H1 (cell line): ENCODE measurements around the gene IRF5. TPM values are rescaled to one million over a fixed set of nuclear protein-coding genes. Genes with fewer than 3 reads are reported as not detected.
A peak's percentile ranks its signal among the peaks of the same experiment; 100 is the strongest.

Source experiments
- ASH2L ChIP-seq: fragments of 200-600, 300-600 bp; sonication (generic); IDR thresholded peaks from one replicate; pipeline ENCODE4 v1.7.1; 2017; ENCODE audit warnings: low read length
- BACH1 ChIP-seq: IDR thresholded peaks from 2 replicates; pipeline ENCODE4 v1.6.1; 2012; ENCODE audit warnings: low read length, improper control_type of control experiment
- EZH2 ChIP-seq: fragments of 200-600 bp; sonication (generic); IDR thresholded peaks from 2 replicates; pipeline ENCODE4 v1.7.1; 2012; ENCODE audit warnings: low read depth, mild to moderate bottlenecking, moderate library complexity, low read length, inconsistent platforms; ENCODE audit not compliant: severe bottlenecking
- FOSL1 ChIP-seq: IDR thresholded peaks from 2 replicates; pipeline ENCODE4 v1.6.1; 2011; ENCODE audit warnings: mild to moderate bottlenecking, low read depth, low read length, moderate library complexity; ENCODE audit not compliant: insufficient read depth
- HDAC6 ChIP-seq: IDR thresholded peaks from one replicate; pipeline ENCODE4 v1.7.1; 2012; ENCODE audit warnings: low read depth, mild to moderate bottlenecking, inconsistent platforms, low read length, moderate library complexity
- JUND ChIP-seq: IDR thresholded peaks from 2 replicates; pipeline ENCODE4 v1.6.1; 2011; ENCODE audit warnings: mild to moderate bottlenecking, improper control_type of control experiment, low read length
- KDM4A ChIP-seq: IDR thresholded peaks from one replicate; pipeline ENCODE4 v1.7.1; 2012; ENCODE audit warnings: low read depth, mild to moderate bottlenecking, moderate library complexity, low read length, inconsistent platforms; ENCODE audit not compliant: severe bottlenecking
- KDM5A ChIP-seq: fragments of 200-600 bp; IDR thresholded peaks from 2 replicates; pipeline ENCODE4 v1.7.1; 2012; ENCODE audit warnings: mild to moderate bottlenecking, low read length, inconsistent platforms, mixed read lengths
- NANOG ChIP-seq: IDR thresholded peaks from 2 replicates; pipeline ENCODE4 v1.6.1; 2011; ENCODE audit warnings: low read length, low read depth, mild to moderate bottlenecking, inconsistent platforms; ENCODE audit not compliant: insufficient read depth, poor library complexity, severe bottlenecking
- POU5F1 ChIP-seq: IDR thresholded peaks from 2 replicates; pipeline ENCODE4 v1.6.1; 2011; ENCODE audit warnings: low read depth, mild to moderate bottlenecking, low read length, moderate library complexity
- RNF2 ChIP-seq: fragments of 200-900, 300-1000 bp; sonication (generic); IDR thresholded peaks from 2 replicates; pipeline ENCODE4 v1.7.1; 2016; ENCODE audit warnings: borderline replicate concordance, low read depth, mild to moderate bottlenecking, antibody characterized with exemption, low read length; ENCODE audit not compliant: poor library complexity, severe bottlenecking; ENCODE audit errors: missing control alignments
- SAP30 ChIP-seq: fragments of 300-600 bp; sonication (generic); IDR thresholded peaks from 2 replicates; pipeline ENCODE4 v1.7.1; 2012; ENCODE audit warnings: low read length, moderate library complexity, mild to moderate bottlenecking, inconsistent platforms; ENCODE audit not compliant: insufficient read depth, insufficient replicate concordance
- SIN3A ChIP-seq, 2 experiments: IDR thresholded peaks in 1 of 2; conservative IDR thresholded peaks in 1 of 2; 2 replicates each; pipeline ENCODE4 v1.6.1; 2011 to 2012; ENCODE audit warnings: low read length in 2 of 2, improper control_type of control experiment in 1 of 2, low read depth in 1 of 2, mild to moderate bottlenecking in 1 of 2
- SIX5 ChIP-seq: IDR thresholded peaks from 2 replicates; pipeline ENCODE4 v1.6.1; 2011; ENCODE audit warnings: mild to moderate bottlenecking, low read depth, low read length
- SP1 ChIP-seq: IDR thresholded peaks from 2 replicates; pipeline ENCODE4 v1.6.1; 2011; ENCODE audit warnings: low read depth, low read length
- SP2 ChIP-seq: IDR thresholded peaks from 2 replicates; pipeline ENCODE4 v1.6.1; 2012; ENCODE audit warnings: mild to moderate bottlenecking, low read length, inconsistent platforms
- SUZ12 ChIP-seq: fragments of 200-600 bp; sonication (generic); IDR thresholded peaks from 2 replicates; pipeline ENCODE4 v1.6.1; 2012; ENCODE audit warnings: mild to moderate bottlenecking, inconsistent platforms, low read length, moderate library complexity, mixed read lengths
- TAF1 ChIP-seq: IDR thresholded peaks from 2 replicates; pipeline ENCODE4 v1.6.1; 2011; ENCODE audit warnings: mild to moderate bottlenecking, low read depth, low read length
- TAF7 ChIP-seq: optimal IDR thresholded peaks from 2 replicates; pipeline ENCODE3; 2011; ENCODE audit warnings: low read depth, mild to moderate bottlenecking, inconsistent platforms, low read length, moderate library complexity, borderline replicate concordance
- polyA plus RNA-seq, 7 experiments: library from polyadenylated mRNA; depleted of rRNA in 3 of 7; stranded (reverse) in 5 of 7; unstranded in 2 of 7; fragments of >200 nt in 5 of 7; fragments of 200-250 nt in 2 of 7; gene quantifications; 1 replicate in 5 of 7; 2 replicates in 1 of 7; 4 replicates in 1 of 7; pipeline versions ENCODE4 v1.2.1 to v1.2.3, GENCODE V29; 2011 to 2013; ENCODE audit warnings: missing spikeins in 2 of 7, mixed read lengths in 2 of 7
- total RNA-seq: library from RNA; stranded (reverse); fragmentation: NEBNext Ultra II Directional; extraction: Animal tissue kit (Norgen Biotek cat#: 25700); gene quantifications from 2 replicates; pipeline ENCODE4 v1.2.1, GENCODE V29; 2021
- TF ChIP-seq, protein P1 (sequence below): IDR thresholded peaks from 2 replicates; pipeline ENCODE4 v1.6.1; 2012; ENCODE audit warnings: low read length, inconsistent platforms
- TF ChIP-seq, protein P2 (sequence below): IDR thresholded peaks from 2 replicates; pipeline ENCODE4 v1.6.1; 2012; ENCODE audit warnings: inconsistent platforms

Gene IRF5
- total and polyA plus RNA-seq, 2 of the 8 experiments (the other 6 are each of a cell fraction or from before 2014, with no cell fraction given), result 0.28 to 1.1 TPM

DNA sequence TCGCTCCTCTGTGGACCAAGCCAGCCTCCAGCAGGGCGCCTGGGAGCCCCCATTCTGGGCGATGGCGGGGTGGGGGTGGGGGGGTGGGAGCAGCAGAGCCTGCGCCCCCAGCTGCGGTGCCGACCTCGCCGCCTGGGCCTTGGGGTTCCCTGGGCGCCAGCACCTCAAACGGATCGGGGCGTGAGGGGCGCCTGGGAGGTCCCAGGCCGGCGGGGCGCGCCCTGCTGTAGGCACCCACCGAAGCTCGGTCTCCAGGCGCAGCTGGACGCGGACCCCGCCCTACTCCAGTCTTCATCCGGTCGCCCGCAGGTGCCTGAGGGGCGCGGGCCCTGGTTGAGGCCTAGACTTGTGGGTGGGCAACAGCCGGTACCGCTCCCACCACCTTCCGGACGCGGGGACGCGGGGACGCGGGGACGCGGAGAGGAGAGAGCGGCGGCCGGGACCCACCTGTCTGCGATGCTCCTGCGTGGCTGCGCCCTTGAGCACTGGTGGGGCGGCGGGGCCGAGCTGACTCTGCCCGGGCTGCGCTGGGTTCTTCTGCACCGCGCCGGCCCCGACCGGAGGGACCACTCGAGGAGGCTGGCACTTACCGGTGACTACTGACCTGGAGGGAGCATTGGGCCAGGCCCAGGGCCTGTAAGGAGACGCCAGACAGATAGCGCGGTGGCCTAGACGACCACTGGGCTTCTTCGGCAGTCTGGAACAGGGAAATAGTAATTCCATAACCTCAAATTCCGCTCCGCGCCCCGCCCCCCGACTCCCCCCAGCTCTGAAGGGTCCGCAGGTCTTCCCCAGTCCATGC is 21.7 kb upstream of the IRF5 start (continued):
- no peak for TF ChIP-seq SIN3A (conservative IDR thresholded peaks at IDR 0.05 in 1 of 2, IDR thresholded peaks at IDR 0.05 in 1 of 2; ENCODE audit: low read depth in 1 of 2, low read length in 2 of 2)
- TF ChIP-seq SUZ12, result peak; percentile 77
- TF ChIP-seq TAF1, result peak; percentile 37; the same call in 1 of the 2 replicates
- TF ChIP-seq BACH1, result no peak
- TF ChIP-seq JUND, result no peak
- TF ChIP-seq EZH2, result peak; percentile 85
- no peak for TF ChIP-seq SAP30
- no peak for TF ChIP-seq TAF7
- TF ChIP-seq KDM5A, result no peak
- TF ChIP-seq FOSL1, result no peak
- TF ChIP-seq HDAC6, result no peak
- TF ChIP-seq SP2, result no peak
- TF ChIP-seq, protein P1, sequence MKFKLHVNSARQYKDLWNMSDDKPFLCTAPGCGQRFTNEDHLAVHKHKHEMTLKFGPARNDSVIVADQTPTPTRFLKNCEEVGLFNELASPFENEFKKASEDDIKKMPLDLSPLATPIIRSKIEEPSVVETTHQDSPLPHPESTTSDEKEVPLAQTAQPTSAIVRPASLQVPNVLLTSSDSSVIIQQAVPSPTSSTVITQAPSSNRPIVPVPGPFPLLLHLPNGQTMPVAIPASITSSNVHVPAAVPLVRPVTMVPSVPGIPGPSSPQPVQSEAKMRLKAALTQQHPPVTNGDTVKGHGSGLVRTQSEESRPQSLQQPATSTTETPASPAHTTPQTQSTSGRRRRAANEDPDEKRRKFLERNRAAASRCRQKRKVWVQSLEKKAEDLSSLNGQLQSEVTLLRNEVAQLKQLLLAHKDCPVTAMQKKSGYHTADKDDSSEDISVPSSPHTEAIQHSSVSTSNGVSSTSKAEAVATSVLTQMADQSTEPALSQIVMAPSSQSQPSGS, result no peak
- peak; percentile 58 for TF ChIP-seq ASH2L
- TF ChIP-seq NANOG, result no peak
- TF ChIP-seq POU5F1, result no peak
- TF ChIP-seq SIX5, result no peak
- peak; percentile 96 for TF ChIP-seq KDM4A
- TF ChIP-seq RNF2, result peak; percentile 26
- TF ChIP-seq, protein P2, sequence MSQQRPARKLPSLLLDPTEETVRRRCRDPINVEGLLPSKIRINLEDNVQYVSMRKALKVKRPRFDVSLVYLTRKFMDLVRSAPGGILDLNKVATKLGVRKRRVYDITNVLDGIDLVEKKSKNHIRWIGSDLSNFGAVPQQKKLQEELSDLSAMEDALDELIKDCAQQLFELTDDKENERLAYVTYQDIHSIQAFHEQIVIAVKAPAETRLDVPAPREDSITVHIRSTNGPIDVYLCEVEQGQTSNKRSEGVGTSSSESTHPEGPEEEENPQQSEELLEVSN, result peak; percentile 21; the same call in 1 of the 2 replicates
- TF ChIP-seq SP1, result no peak
